ENCODE results near the gene STK11IP. TPM values are rescaled to one million over a fixed set of nuclear protein-coding genes. Genes with fewer than 3 reads are reported as not detected.

The STK11IP gene
- polyA plus RNA-seq, 1 donor from 2014 or later = 9.2 TPM

Other genes starting within 250 kb of the STK11IP start
- gene DNPEP, start 209.9 kb upstream of the STK11IP start, polyA plus RNA-seq = 49.9 TPM
- gene DES, start 179.5 kb upstream of the STK11IP start, polyA plus RNA-seq = not detected
- not detected for gene SPEG, start 163.0 kb upstream of the STK11IP start, polyA plus RNA-seq
- gene GMPPA, start 99.0 kb upstream of the STK11IP start, polyA plus RNA-seq = 24.4 TPM
- gene ASIC4, start 83.4 kb upstream of the STK11IP start, polyA plus RNA-seq = not detected
- gene CHPF, start 54.0 kb upstream of the STK11IP start, polyA plus RNA-seq = 3.9 TPM
- gene TMEM198, start 53.8 kb upstream of the STK11IP start, polyA plus RNA-seq = 0.28 TPM
- gene OBSL1, start 26.3 kb upstream of the STK11IP start, polyA plus RNA-seq = not detected
- not detected for gene INHA, start 25.5 kb upstream of the STK11IP start, polyA plus RNA-seq
- not detected for gene SLC4A3, start 29.8 kb downstream of the STK11IP start, polyA plus RNA-seq

Measured in IgD-negative memory B cell (primary cell).